RKO (cell line): ENCODE measurements around the gene XRCC5.
A peak's percentile ranks its signal among the peaks of the same experiment; 100 is the strongest.

ENCODE experiments used
- DNase-seq: peaks from one replicate; pipeline ENCODE4 v3.0.0-alpha.2; 2016; ENCODE audit warnings: low spot score

The XRCC5 gene

GRCh38 chr2:216084547-216084946 lies 24.6 kb upstream of the XRCC5 start:
- DNase-seq = no peak

GRCh38 chr2:216086207-216086893 lies 22.8 kb upstream of the XRCC5 start:
- no peak for DNase-seq

- no peak for DNase-seq
These were observed 18.8 kb upstream of the XRCC5 start for GRCh38 chr2:216090369-216090786.

- DNase-seq = no peak
These were observed 16.5 kb upstream of the XRCC5 start for GRCh38 chr2:216092646-216093045.

- DNase-seq = no peak
These were observed 14.4 kb upstream of the XRCC5 start for GRCh38 chr2:216094701-216095100.

- no peak for DNase-seq
These were observed 10.5 kb upstream of the XRCC5 start for GRCh38 chr2:216098421-216099334.

- no peak for DNase-seq
These were observed 8.0 kb upstream of the XRCC5 start for GRCh38 chr2:216101109-216101508.

- no peak for DNase-seq
These were observed 5.9 kb upstream of the XRCC5 start for GRCh38 chr2:216103213-216103612.

- DNase-seq = no peak
These were observed 4.5 kb upstream of the XRCC5 start for GRCh38 chr2:216104691-216105090.

GRCh38 chr2:216107320-216107719 lies 1.8 kb upstream of the XRCC5 start:
- no peak for DNase-seq

GRCh38 chr2:216107760-216108159 lies 1.4 kb upstream of the XRCC5 start:
- no peak for DNase-seq

- DNase-seq = peak; percentile 31
These were observed 710 bp upstream of the XRCC5 start for GRCh38 chr2:216108310-216108966.

GRCh38 chr2:216109962-216110614 lies 940 bp downstream of the XRCC5 start:
- peak; percentile 73 for DNase-seq

- no peak for DNase-seq
These were observed 1.5 kb downstream of the XRCC5 start for GRCh38 chr2:216110620-216111019.

- no peak for DNase-seq
These were observed 2.0 kb downstream of the XRCC5 start for GRCh38 chr2:216111122-216111521.

- no peak for DNase-seq
These were observed 3.8 kb downstream of the XRCC5 start for GRCh38 chr2:216112926-216113325.

- no peak for DNase-seq
These were observed 4.4 kb downstream of the XRCC5 start for GRCh38 chr2:216113572-216113971.

- DNase-seq = no peak
These were observed 5.2 kb downstream of the XRCC5 start for GRCh38 chr2:216114382-216114713.

- DNase-seq = peak; percentile 98
These were observed 5.8 kb downstream of the XRCC5 start for GRCh38 chr2:216114714-216115531.

- DNase-seq = no peak
These were observed 7.3 kb downstream of the XRCC5 start for GRCh38 chr2:216116418-216116817.

GRCh38 chr2:216117561-216118340 lies 8.6 kb downstream of the XRCC5 start:
- DNase-seq = no peak
